ENCODE measurements around the gene SUMO1.
A peak's percentile ranks its signal among the peaks of the same experiment; 100 is the strongest.

SUMO1 gene

GRCh38 chr2:202196727-202197126 lies 41.7 kb downstream of the SUMO1 start:
- no peak for DNase-seq

GRCh38 chr2:202194418-202194817 lies 44.0 kb downstream of the SUMO1 start:
- no peak for DNase-seq

- no peak for DNase-seq
Measured at GRCh38 chr2:202193881-202194353, 44.5 kb downstream of the SUMO1 start.

- DNase-seq, result no peak
Measured at GRCh38 chr2:202193305-202193704, 45.1 kb downstream of the SUMO1 start.

GRCh38 chr2:202187570-202187969 lies 50.8 kb downstream of the SUMO1 start:
- no peak for DNase-seq

GRCh38 chr2:202186641-202187202 lies 51.7 kb downstream of the SUMO1 start:
- no peak for DNase-seq

- no peak for DNase-seq
Measured at GRCh38 chr2:202185156-202185555, 53.2 kb downstream of the SUMO1 start.

- DNase-seq, result no peak
Measured at GRCh38 chr2:202184557-202184956, 53.8 kb downstream of the SUMO1 start.

- no peak for DNase-seq
Measured at GRCh38 chr2:202178346-202178958, 59.9 kb downstream of the SUMO1 start.

GRCh38 chr2:202172439-202173211 lies 65.8 kb downstream of the SUMO1 start:
- no peak for DNase-seq

- DNase-seq, result no peak
Measured at GRCh38 chr2:202171241-202171825, 67.1 kb downstream of the SUMO1 start.

- no peak for DNase-seq
Measured at GRCh38 chr2:202169832-202170424, 68.5 kb downstream of the SUMO1 start.

GRCh38 chr2:202169131-202169530 lies 69.3 kb downstream of the SUMO1 start:
- no peak for DNase-seq

- DNase-seq, result no peak
Measured at GRCh38 chr2:202165945-202166344, 72.5 kb downstream of the SUMO1 start.

GRCh38 chr2:202165208-202165607 lies 73.2 kb downstream of the SUMO1 start:
- no peak for DNase-seq

- DNase-seq, result peak; percentile 29
Measured at GRCh38 chr2:202164411-202164810, 74.0 kb downstream of the SUMO1 start.

GRCh38 chr2:202161151-202161835 lies 77.1 kb downstream of the SUMO1 start:
- peak; percentile 71 for DNase-seq

- DNase-seq, result no peak
Measured at GRCh38 chr2:202158796-202159195, 79.6 kb downstream of the SUMO1 start.

GRCh38 chr2:202157211-202157990 lies 81.0 kb downstream of the SUMO1 start:
- DNase-seq, result no peak
